ENCODE data around the gene PRICKLE2. TPM values are rescaled to one million over a fixed set of nuclear protein-coding genes. Genes with fewer than 3 reads are reported as not detected.

PRICKLE2 gene
- total RNA-seq, 1 experiment from 2014 or later, result 3.2 TPM

GRCh38 chr3:64213962-64214379 is 11.3 kb downstream of the PRICKLE2 start:
- Histone ChIP-seq H4K20me1 (ENCODE audit: control insufficient read depth, insufficient read depth, insufficient read length) (no peaks in the 10 kb centered on the region), H3K23ac (ENCODE audit: insufficient read length, low read depth, low read length) (no peak overlapping the region), H2BK12ac (ENCODE audit: insufficient read length, low read depth, low read length) (no peak overlapping the region), H2BK5ac (ENCODE audit: insufficient read length, low read length) (no peak overlapping the region), H3K4me1 (ENCODE audit: insufficient read depth, low read length) (peaks cover 8% of the 10 kb centered on the region), H2BK15ac (ENCODE audit: low read depth, low read length) (no peak overlapping the region), H4K8ac (replicated peaks; ENCODE audit: insufficient read length, low read depth, low read length) (no peak overlapping the region), H4K91ac (ENCODE audit: insufficient read length, low read depth, low read length) (no peak overlapping the region), H3K27me3 (ENCODE audit: insufficient read depth, low read length) (peaks cover under 1% of the 10 kb centered on the region; the same call in 1 of the 2 replicates), H2AFZ (ENCODE audit: low read length) (no peak overlapping the region), H3K27ac (ENCODE audit: insufficient read length, low read depth, low read length) (no peak overlapping the region), H2BK20ac (ENCODE audit: low read depth, low read length, poor library complexity, severe bottlenecking) (no peak overlapping the region), H3K4ac (ENCODE audit: low read depth, low read length) (no peak overlapping the region), H2BK120ac (ENCODE audit: low read depth, low read length, poor library complexity, severe bottlenecking) (no peak overlapping the region), H4K5ac (ENCODE audit: insufficient read length, low read depth, low read length) (no peak overlapping the region), H3K56ac (ENCODE audit: insufficient read length, low read depth, low read length) (no peak overlapping the region), H2AK5ac (ENCODE audit: insufficient read length, low read length) (no peak overlapping the region), H3K23me2 (ENCODE audit: insufficient read length, low read depth, low read length, poor library complexity, severe bottlenecking) (no peaks in the 10 kb centered on the region), H3K14ac (ENCODE audit: insufficient read depth, low read length) (peak overlapping the region; percentile 41), H3K18ac (ENCODE audit: insufficient read length, low read depth, low read length) (no peak overlapping the region), H3K79me2 (ENCODE audit: insufficient read depth, low read length) (no peaks in the 10 kb centered on the region), H3K9ac (ENCODE audit: extremely low read depth, insufficient read length, low read length) (no peak overlapping the region), H3T11ph (ENCODE audit: low read length) (no peak overlapping the region), H3K4me2 (ENCODE audit: insufficient read depth, insufficient read length, low read length) (no peak overlapping the region), H3K79me1 (ENCODE audit: insufficient read depth, low read depth, low read length, poor library complexity, severe bottlenecking) (no peaks in the 10 kb centered on the region), H3K9me3 (ENCODE audit: control insufficient read depth, low read depth, low read length) (no peaks in the 10 kb centered on the region)
- no peaks in the 10 kb centered on the region for H3K36me3 Mint-ChIP-seq (ENCODE audit: insufficient read depth in 1 of 3, low read depth in 3 of 3)
- no peak for DNase-seq
- H3K9me3 Mint-ChIP-seq, result no peaks in the 10 kb centered on the region
- no peak for TF ChIP-seq CTCF (conservative IDR thresholded peaks at IDR 0.05)
- H3K27me3 Mint-ChIP-seq (ENCODE audit: low read depth), result peaks cover 31% of the 10 kb centered on the region
- peaks cover 39 to 44% of the 10 kb centered on the region in 2 experiments for H3K4me1 Mint-ChIP-seq
- WGBS (ENCODE audit: extremely low coverage, insufficient read length, low lambda C conversion rate), result no CpG with 5 or more reads among the region's 8 CpGs
- H3K4me3 Mint-ChIP-seq, result no peak overlapping the region
- no peak overlapping the region for H3K27ac Mint-ChIP-seq
